Measurements from ENCODE around the gene CCNE1.
"Not testable (repeated sequence)": the region's sequence is repeated elsewhere in the genome, so short reads cannot be mapped to it uniquely, and the experiment has no call there.

CCNE1 gene

GRCh38 chr19:29785955-29786589 is 25.7 kb upstream of the CCNE1 start:
- TF ChIP-seq, protein P1, sequence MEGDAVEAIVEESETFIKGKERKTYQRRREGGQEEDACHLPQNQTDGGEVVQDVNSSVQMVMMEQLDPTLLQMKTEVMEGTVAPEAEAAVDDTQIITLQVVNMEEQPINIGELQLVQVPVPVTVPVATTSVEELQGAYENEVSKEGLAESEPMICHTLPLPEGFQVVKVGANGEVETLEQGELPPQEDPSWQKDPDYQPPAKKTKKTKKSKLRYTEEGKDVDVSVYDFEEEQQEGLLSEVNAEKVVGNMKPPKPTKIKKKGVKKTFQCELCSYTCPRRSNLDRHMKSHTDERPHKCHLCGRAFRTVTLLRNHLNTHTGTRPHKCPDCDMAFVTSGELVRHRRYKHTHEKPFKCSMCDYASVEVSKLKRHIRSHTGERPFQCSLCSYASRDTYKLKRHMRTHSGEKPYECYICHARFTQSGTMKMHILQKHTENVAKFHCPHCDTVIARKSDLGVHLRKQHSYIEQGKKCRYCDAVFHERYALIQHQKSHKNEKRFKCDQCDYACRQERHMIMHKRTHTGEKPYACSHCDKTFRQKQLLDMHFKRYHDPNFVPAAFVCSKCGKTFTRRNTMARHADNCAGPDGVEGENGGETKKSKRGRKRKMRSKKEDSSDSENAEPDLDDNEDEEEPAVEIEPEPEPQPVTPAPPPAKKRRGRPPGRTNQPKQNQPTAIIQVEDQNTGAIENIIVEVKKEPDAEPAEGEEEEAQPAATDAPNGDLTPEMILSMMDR (IDR thresholded peaks at IDR 0.05; ENCODE audit: low read length, missing control alignments) = no peak
- DNase-seq (ENCODE audit: low read depth) = no peak
- H3K4me3 ChIP-seq (replicated peaks; ENCODE audit: low read depth, low read length) = no peak overlapping the region

GRCh38 chr19:29787281-29787680 is 24.5 kb upstream of the CCNE1 start:
- H3K4me3 ChIP-seq (replicated peaks; ENCODE audit: low read depth, low read length) = no peak overlapping the region
- TF ChIP-seq, protein P1 (IDR thresholded peaks at IDR 0.05; ENCODE audit: low read length, missing control alignments) = no peak
- no peak for DNase-seq (ENCODE audit: low read depth)

GRCh38 chr19:29789007-29789406 is 22.8 kb upstream of the CCNE1 start:
- TF ChIP-seq, protein P1 (IDR thresholded peaks at IDR 0.05; ENCODE audit: low read length, missing control alignments) = no peak
- DNase-seq (ENCODE audit: low read depth) = no peak
- H3K4me3 ChIP-seq (replicated peaks; ENCODE audit: low read depth, low read length) = no peak overlapping the region

GRCh38 chr19:29793116-29793727 is 18.6 kb upstream of the CCNE1 start:
- no peak for DNase-seq (ENCODE audit: low read depth)

GRCh38 chr19:29794490-29794889 is 17.3 kb upstream of the CCNE1 start:
- not testable (repeated sequence) for DNase-seq (ENCODE audit: low read depth)

More at GRCh38 chr19:29793116-29793727, 18.6 kb upstream of the CCNE1 start:
- H3K4me3 ChIP-seq (replicated peaks; ENCODE audit: low read depth, low read length) = no peak overlapping the region
- TF ChIP-seq, protein P1 (IDR thresholded peaks at IDR 0.05; ENCODE audit: low read length, missing control alignments) = no peak

GRCh38 chr19:29795461-29796172 is 16.2 kb upstream of the CCNE1 start:
- no peak for DNase-seq (ENCODE audit: low read depth)
- no peak overlapping the region for H3K4me3 ChIP-seq (replicated peaks; ENCODE audit: low read depth, low read length)
- TF ChIP-seq, protein P1 (IDR thresholded peaks at IDR 0.05; ENCODE audit: low read length, missing control alignments) = no peak

More at GRCh38 chr19:29794490-29794889, 17.3 kb upstream of the CCNE1 start:
- not testable (repeated sequence) for H3K4me3 ChIP-seq (replicated peaks; ENCODE audit: low read depth, low read length)

- DNase-seq (ENCODE audit: low read depth) = no peak
- H3K4me3 ChIP-seq (replicated peaks; ENCODE audit: low read depth, low read length) = no peak overlapping the region
- TF ChIP-seq, protein P1 (IDR thresholded peaks at IDR 0.05; ENCODE audit: low read length, missing control alignments) = no peak
These were observed 15.6 kb upstream of the CCNE1 start for GRCh38 chr19:29796173-29796573.
